Measurements from ENCODE around the gene PTPRU.
"Not testable (repeated sequence)": the region's sequence is repeated elsewhere in the genome, so short reads cannot be mapped to it uniquely, and the experiment has no call there.

The PTPRU gene

GRCh38 chr1:29222260-29222659 lies 14.1 kb upstream of the PTPRU start:
- not testable (repeated sequence) for DNase-seq (ENCODE audit: low read depth)

- DNase-seq (ENCODE audit: low read depth), result no peak
Measured at GRCh38 chr1:29222686-29223085, 13.6 kb upstream of the PTPRU start.

- DNase-seq (ENCODE audit: low read depth), result no peak
Measured at GRCh38 chr1:29223521-29223920, 12.8 kb upstream of the PTPRU start.

- DNase-seq (ENCODE audit: low read depth), result no peak
Measured at GRCh38 chr1:29224356-29224837, 11.9 kb upstream of the PTPRU start.

GRCh38 chr1:29225361-29225760 lies 11.0 kb upstream of the PTPRU start:
- no peak for DNase-seq (ENCODE audit: low read depth)

GRCh38 chr1:29227511-29227910 lies 8.8 kb upstream of the PTPRU start:
- DNase-seq (ENCODE audit: low read depth), result no peak

- DNase-seq (ENCODE audit: low read depth), result no peak
Measured at GRCh38 chr1:29230204-29230552, 6.1 kb upstream of the PTPRU start.

GRCh38 chr1:29230553-29231378 lies 5.6 kb upstream of the PTPRU start, which contains the start of gene MECR:
Gene MECR (minus strand): TSS chr1:29230934. CDS start chr1:29230906, 28 bp downstream.
- peak; percentile 80 for DNase-seq (ENCODE audit: low read depth)

- DNase-seq (ENCODE audit: low read depth), result no peak
Measured at GRCh38 chr1:29232387-29232786, 3.9 kb upstream of the PTPRU start.

GRCh38 chr1:29233693-29234092 lies 2.6 kb upstream of the PTPRU start:
- no peak for DNase-seq (ENCODE audit: low read depth)

- no peak for DNase-seq (ENCODE audit: low read depth)
Measured at GRCh38 chr1:29234471-29234870, 1.9 kb upstream of the PTPRU start.

- not testable (repeated sequence) for DNase-seq (ENCODE audit: low read depth)
Measured at GRCh38 chr1:29234881-29235280, 1.4 kb upstream of the PTPRU start.

GRCh38 chr1:29236712-29237128 lies 398 bp downstream of the PTPRU start:
- no peak for DNase-seq (ENCODE audit: low read depth)

GRCh38 chr1:29237129-29237821 lies 953 bp downstream of the PTPRU start:
- DNase-seq (ENCODE audit: low read depth), result no peak

GRCh38 chr1:29237852-29238619 lies 1.7 kb downstream of the PTPRU start:
- DNase-seq (ENCODE audit: low read depth), result no peak

GRCh38 chr1:29238620-29239002 lies 2.3 kb downstream of the PTPRU start:
- DNase-seq (ENCODE audit: low read depth), result no peak

GRCh38 chr1:29239142-29239541 lies 2.8 kb downstream of the PTPRU start:
- no peak for DNase-seq (ENCODE audit: low read depth)

GRCh38 chr1:29240400-29240837 lies 4.1 kb downstream of the PTPRU start:
- DNase-seq (ENCODE audit: low read depth), result no peak

GRCh38 chr1:29240986-29241385 lies 4.7 kb downstream of the PTPRU start:
- no peak for DNase-seq (ENCODE audit: low read depth)

- DNase-seq (ENCODE audit: low read depth), result no peak
Measured at GRCh38 chr1:29243023-29243870, 6.9 kb downstream of the PTPRU start.

- DNase-seq (ENCODE audit: low read depth), result no peak
Measured at GRCh38 chr1:29243871-29244200, 7.5 kb downstream of the PTPRU start.

GRCh38 chr1:29245261-29245660 lies 8.9 kb downstream of the PTPRU start:
- DNase-seq (ENCODE audit: low read depth), result no peak

Measured in stromal cell of bone marrow (primary cell).